Measurements from ENCODE around the gene GALNT10. TPM values are rescaled to one million over a fixed set of nuclear protein-coding genes. Genes with fewer than 3 reads are reported as not detected.

The GALNT10 gene
- total RNA-seq, 4 donors from 2014 or later, result 5.7 to 25.2 (median 9.7) TPM

DNA sequence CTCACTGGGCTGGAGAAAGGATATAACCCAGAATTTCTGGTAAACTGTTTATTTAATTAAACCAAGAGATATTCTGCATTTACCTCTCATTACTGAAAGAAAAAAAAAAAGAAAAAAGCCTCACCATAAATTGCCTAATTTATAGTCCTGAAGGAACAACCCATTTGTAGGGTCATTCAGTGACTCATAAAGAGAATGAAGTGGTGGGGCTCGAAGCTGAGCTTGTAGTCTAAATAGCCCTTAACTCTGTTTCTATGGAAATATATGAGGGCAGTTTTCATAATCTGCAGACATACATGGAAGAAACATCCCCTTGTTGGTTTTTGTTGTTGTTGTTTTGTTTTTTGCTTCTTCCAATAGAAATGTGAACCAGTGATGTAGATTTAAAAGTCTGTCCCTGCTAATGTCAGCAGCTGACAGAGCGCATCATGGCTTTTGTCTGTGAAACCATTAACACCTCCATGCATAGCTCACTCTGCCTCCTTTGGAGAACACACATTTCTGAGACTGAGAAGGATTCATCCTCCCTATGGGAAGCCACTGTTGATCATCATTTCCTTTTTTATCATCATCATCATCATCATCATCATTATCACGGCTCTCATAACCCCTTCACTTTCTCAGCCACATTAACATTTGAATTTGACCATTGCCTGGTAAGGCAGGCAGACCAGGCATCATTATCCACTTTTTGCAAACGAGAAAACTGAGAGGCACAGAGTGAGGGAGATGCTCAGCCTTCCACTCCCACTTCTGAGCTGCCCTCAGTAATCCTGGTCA, 187.4 kb downstream of the GALNT10 start:
- DNase-seq (ENCODE audit: low spot score in 2 of 2), result no peak
- WGBS, 2 donors, result 90% methylated on average over 4 of the region's 4 CpGs
- TF ChIP-seq POLR2A (IDR thresholded peaks at IDR 0.05), result no peak
- TF ChIP-seq, protein P1, sequence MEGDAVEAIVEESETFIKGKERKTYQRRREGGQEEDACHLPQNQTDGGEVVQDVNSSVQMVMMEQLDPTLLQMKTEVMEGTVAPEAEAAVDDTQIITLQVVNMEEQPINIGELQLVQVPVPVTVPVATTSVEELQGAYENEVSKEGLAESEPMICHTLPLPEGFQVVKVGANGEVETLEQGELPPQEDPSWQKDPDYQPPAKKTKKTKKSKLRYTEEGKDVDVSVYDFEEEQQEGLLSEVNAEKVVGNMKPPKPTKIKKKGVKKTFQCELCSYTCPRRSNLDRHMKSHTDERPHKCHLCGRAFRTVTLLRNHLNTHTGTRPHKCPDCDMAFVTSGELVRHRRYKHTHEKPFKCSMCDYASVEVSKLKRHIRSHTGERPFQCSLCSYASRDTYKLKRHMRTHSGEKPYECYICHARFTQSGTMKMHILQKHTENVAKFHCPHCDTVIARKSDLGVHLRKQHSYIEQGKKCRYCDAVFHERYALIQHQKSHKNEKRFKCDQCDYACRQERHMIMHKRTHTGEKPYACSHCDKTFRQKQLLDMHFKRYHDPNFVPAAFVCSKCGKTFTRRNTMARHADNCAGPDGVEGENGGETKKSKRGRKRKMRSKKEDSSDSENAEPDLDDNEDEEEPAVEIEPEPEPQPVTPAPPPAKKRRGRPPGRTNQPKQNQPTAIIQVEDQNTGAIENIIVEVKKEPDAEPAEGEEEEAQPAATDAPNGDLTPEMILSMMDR (IDR thresholded peaks at IDR 0.05), result no peak
- intact Hi-C loops (cut with DNase I; ENCODE audit: low total_unique reads), result no loop called here
- H3K4me3 ChIP-seq (ENCODE audit: low read depth, poor library complexity, severe bottlenecking), result no peak overlapping the region

DNA sequence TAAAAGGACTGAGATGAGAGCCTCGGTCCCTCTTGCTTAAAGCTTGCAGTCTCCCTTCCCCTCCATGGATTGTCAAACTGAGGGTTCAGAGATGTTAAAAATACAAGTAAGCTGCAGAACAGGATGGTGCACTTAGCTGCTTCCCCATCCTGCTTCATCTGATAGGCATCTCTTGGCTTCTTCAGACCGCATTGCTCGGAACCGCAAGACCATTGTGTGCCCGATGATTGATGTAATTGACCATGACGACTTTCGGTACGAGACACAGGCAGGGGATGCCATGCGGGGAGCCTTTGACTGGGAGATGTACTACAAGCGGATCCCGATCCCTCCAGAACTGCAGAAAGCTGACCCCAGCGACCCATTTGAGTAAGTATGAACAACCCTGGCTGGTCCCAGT, 189.7 kb downstream of the GALNT10 start:
- TF ChIP-seq, protein P1 (IDR thresholded peaks at IDR 0.05), result no peak
- no peak for TF ChIP-seq POLR2A (IDR thresholded peaks at IDR 0.05)
- H3K4me3 ChIP-seq (ENCODE audit: low read depth, poor library complexity, severe bottlenecking), result no peak overlapping the region
- DNase-seq (ENCODE audit: low spot score in 2 of 2), result no peak
- 92 to 94% methylated on average over 12 of the region's 12 CpGs for WGBS, 2 donors
- intact Hi-C loops (cut with DNase I; ENCODE audit: low total_unique reads), result no loop called here

DNA sequence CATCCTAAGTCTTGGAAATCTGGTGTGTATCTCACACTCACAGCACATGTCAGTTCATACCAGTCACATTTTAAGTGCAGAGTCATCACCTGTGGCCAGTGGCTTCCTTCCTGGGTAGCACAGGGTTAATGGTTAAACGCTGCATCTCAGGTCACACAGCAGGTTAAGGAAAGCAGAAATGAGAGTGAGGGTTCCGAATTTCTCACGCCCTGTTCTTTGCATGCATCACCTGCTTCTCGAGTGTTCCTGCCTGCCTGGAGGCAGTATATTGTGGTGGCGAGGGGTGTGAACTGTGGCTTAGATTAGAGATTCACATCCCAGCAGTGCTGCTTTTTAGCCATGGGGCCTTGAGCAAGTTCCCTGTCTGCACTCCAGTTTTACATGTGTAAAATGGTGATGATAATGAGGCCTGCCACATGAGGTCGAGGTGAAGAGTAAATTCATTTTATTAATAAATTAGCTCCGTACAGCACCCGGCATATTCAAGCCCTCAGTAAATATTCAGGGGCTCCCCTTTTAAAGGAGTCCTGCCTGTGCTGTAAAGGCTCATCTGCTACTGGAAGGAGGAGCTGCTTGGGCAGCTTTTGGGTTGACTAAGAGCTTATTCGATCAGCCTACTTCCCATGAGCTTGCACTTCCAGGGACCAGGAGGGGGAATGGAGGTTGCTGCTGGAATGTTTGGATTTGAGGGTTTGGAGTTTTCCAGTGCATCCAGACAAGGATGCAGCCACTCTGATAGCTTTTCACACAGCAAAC, 194.1 kb downstream of the GALNT10 start:
- no peak overlapping the region for H3K4me3 ChIP-seq (ENCODE audit: low read depth, poor library complexity, severe bottlenecking)
- 46 to 64% methylated on average over 9 of the region's 9 CpGs for WGBS, 2 donors
- no peak for DNase-seq (ENCODE audit: low spot score in 2 of 2)
- TF ChIP-seq, protein P1 (IDR thresholded peaks at IDR 0.05), result no peak
- no peak for TF ChIP-seq POLR2A (IDR thresholded peaks at IDR 0.05)
- intact Hi-C loops (cut with DNase I; ENCODE audit: low total_unique reads), result loop anchor here (5.0 kb wide), 1 partner anchor 1837 kb away; no protein-coding TSS in a partner anchor

DNA sequence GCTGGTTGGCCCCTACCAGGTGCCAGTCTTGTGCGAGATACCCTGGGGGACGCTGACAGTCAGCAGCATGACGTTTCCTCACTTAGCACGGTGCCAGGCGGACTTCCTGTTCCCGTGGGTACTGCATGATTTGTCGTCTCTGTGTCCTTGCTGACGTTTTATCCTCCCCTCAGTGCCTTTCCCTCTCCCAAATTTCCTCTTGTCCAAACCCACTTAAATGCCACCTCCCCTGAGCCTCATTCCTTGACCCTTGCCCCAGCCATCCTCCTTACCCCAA, 194.6 kb downstream of the GALNT10 start:
- no peak overlapping the region for H3K4me3 ChIP-seq (ENCODE audit: low read depth, poor library complexity, severe bottlenecking)
- 53 to 66% methylated on average over 8 of the region's 8 CpGs for WGBS, 2 donors
- no peak for DNase-seq (ENCODE audit: low spot score in 2 of 2)
- TF ChIP-seq, protein P1 (IDR thresholded peaks at IDR 0.05), result no peak
- TF ChIP-seq POLR2A (IDR thresholded peaks at IDR 0.05), result no peak
- intact Hi-C loops (cut with DNase I; ENCODE audit: low total_unique reads), result loop anchor here (5.0 kb wide), 1 partner anchor 1838 kb away; no protein-coding TSS in a partner anchor

DNA sequence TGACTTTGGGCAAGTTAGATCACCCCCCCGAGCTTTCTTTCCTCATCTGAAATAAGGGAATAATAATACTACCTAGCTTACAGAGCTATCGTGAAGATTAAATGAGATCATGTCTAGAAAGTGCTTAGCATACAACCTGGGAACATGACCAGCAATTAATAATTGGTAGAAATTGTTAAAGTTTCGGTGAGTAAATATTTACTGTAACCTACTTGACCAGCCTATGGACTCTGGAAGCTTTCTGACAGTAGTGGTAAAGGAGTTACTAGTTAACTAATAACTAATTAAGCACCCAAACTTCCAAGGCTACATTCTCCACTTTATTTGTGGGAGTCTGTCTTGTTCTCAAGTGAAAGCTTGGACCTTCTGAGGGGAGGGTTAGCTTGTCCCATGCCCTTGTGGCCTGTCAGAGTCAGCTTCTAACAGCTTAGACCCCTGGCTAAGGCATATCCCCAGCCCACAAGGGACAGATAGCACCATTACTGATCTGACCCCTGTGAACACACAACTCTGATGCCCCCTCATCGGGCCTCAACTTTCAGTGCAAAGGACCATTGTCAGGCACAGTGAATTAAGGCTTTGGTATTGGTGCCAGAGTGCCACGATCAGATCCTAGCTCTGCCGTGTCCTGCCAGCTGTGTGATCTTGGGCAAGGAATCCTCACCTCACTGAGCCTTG, 196.6 kb downstream of the GALNT10 start:
- no peak for DNase-seq (ENCODE audit: low spot score in 2 of 2)
- TF ChIP-seq POLR2A (IDR thresholded peaks at IDR 0.05), result no peak
- TF ChIP-seq, protein P1 (IDR thresholded peaks at IDR 0.05), result no peak
- WGBS, 2 donors, result 90 to 92% methylated on average over 6 of the region's 6 CpGs
- no peak overlapping the region for H3K4me3 ChIP-seq (ENCODE audit: low read depth, poor library complexity, severe bottlenecking)
- intact Hi-C loops (cut with DNase I; ENCODE audit: low total_unique reads), result loop anchor here (5.0 kb wide), 1 partner anchor 1840 kb away; no protein-coding TSS in a partner anchor

All from lower leg skin (tissue), 4 donors.